Pancreas (tissue), 10 donors: ENCODE measurements around the gene RHBDD3. TPM values are rescaled to one million over a fixed set of nuclear protein-coding genes. Genes with fewer than 3 reads are reported as not detected.
A peak's percentile ranks its signal among the peaks of the same experiment; 100 is the strongest.

ENCODE experiments used
- ATAC-seq, 4 donors: fragments of 200-7000 bp; cut with Tn5 transposase; one replicate each; pipeline versions ENCODE4 v1.8.0 to v1.9.1; 2020; ENCODE audit warnings: mild to moderate bottlenecking in 4 of 4, moderate library complexity in 4 of 4
- DNase-seq, 6 donors: peaks; one replicate each; pipeline ENCODE4 v3.0.0-alpha.2; 2020
- FAIRE-seq: peaks from 2 replicates; lab custom pipeline; 2012; peaks lifted over from hg19 to GRCh38; lab: Jason Lieb, UNC
- H3K27ac ChIP-seq, 4 donors: fragments of 200-600 bp; sonication (generic); 1 replicate in 3 of 4; 2 replicates in 1 of 4; pipeline versions ENCODE4 v1.5.0 to v1.8.0; 2020
- H3K27me3 ChIP-seq, 4 donors: fragments of 200-600 bp; one replicate each; pipeline ENCODE4 v1.8.0; 2021
- H3K36me3 ChIP-seq, 3 donors: fragments of 200-600 bp; sonication (generic) in 1 of 3; one replicate each; pipeline versions ENCODE4 v1.5.0 to v1.8.0; 2020 to 2021
- H3K4me1 ChIP-seq, 3 donors: fragments of 200-600 bp; one replicate each; pipeline ENCODE4 v1.8.0; 2021
- H3K4me3 ChIP-seq, 4 donors: fragments of 200-600 bp; sonication (generic) in 2 of 4; one replicate each; pipeline versions ENCODE4 v1.5.0 to v1.8.0; 2020 to 2021
- H3K9me3 ChIP-seq, 4 donors: fragments of 200-600 bp; one replicate each; pipeline ENCODE4 v1.8.0; 2021
- CTCF ChIP-seq, 4 donors: fragments of 200-600 bp; sonication (generic) in 3 of 4; IDR thresholded peaks; one replicate each; pipeline versions ENCODE4 v1.5.0 to v1.8.0; 2021; ENCODE audit warnings: antibody characterized with exemption in 4 of 4
- WGBS, 2 donors: extraction: QIAGEN DNeasy Blood & Tissue Kit; methylation state at CpG; one replicate each; pipeline ENCODE4 v1.1.7; 2013; 5-methylcytosine and 5-hydroxymethylcytosine counted together
- intact Hi-C, 3 donors: fragments of 100-400 bp; cut with DNase I; formaldehyde crosslinking; loops; one replicate each; pipeline versions ENCODE4 v1.11.1 to v1.14.2; 2022
- polyA plus RNA-seq, 2 donors: library from polyadenylated mRNA; stranded (reverse); fragments of 200-250 nt; gene quantifications; one replicate each; pipeline ENCODE4 v1.2.3, GENCODE V29; 2013
- total RNA-seq, 6 donors: library from RNA; stranded (reverse); fragmentation: NEBNext Ultra II Directional in 4 of 6; extraction: Animal tissue kit (Norgen Biotek cat#: 25700) in 4 of 6; gene quantifications; one replicate each; pipeline versions ENCODE4 v1.2.1 to v1.2.4, GENCODE V29; 2021 to 2023
- donor health status: healthy with polysubstance abuse.
- donor health status: DM: no; HTN: no; CAD: no; lungs with moderate emphysema.
- donor health status: DM: no; HTN: no; CAD: no.
- donor health status: control.
- donor health status: control.
- donor health status: Bipolar disorder and iron deficiency.
- donor health status: DM: yes; HTN: yes; CAD: no.
- donor health status: DM: no; HTN: no; CAD: no.
- donor health status: DM: no; HTN: no; CAD: no.
- donor health status: DM: yes; HTN: yes; CAD: no.

The RHBDD3 gene
- total and polyA plus RNA-seq, 8 donors = 5.4 to 38.2 (median 10.1) TPM

- Histone ChIP-seq H3K4me3 (no peak overlapping the region), H3K36me3 (no peaks in the 10 kb centered on the region), H3K9me3 (no peaks in the 10 kb centered on the region), H3K4me1 (peaks cover 6 to 14% (median 10%) of the 10 kb centered on the region in 3 donors), H3K27me3 (no peaks in the 10 kb centered on the region), H3K27ac (no peak overlapping the region)
- no peak for DNase-seq
- ATAC-seq = peak in 1 of 4 donors; percentile 2
- WGBS, 2 donors = 80 to 81% methylated on average over 1 of the region's 1 CpG
- intact Hi-C loops = no loop called here
- TF ChIP-seq CTCF (IDR thresholded peaks at IDR 0.05) = no peak
- FAIRE-seq = no peak
Measured at GRCh38 chr22:29233277-29233877, 34.4 kb downstream of the RHBDD3 start.

- H3K36me3 ChIP-seq = no peaks in the 10 kb centered on the region
- DNase-seq (peak; percentile 81 to 95 (median 88)), ATAC-seq (peak; percentile 93 to 96 (median 94)), FAIRE-seq (no peak)
- H3K27me3 ChIP-seq = no peaks in the 10 kb centered on the region
- no peak overlapping the region for H3K4me3 ChIP-seq
- H3K27ac ChIP-seq = peak overlapping the region in 3 of 4 donors; percentile 42 to 66 (median 57)
- H3K9me3 ChIP-seq = no peaks in the 10 kb centered on the region
- no peak for TF ChIP-seq CTCF (IDR thresholded peaks at IDR 0.05)
- peaks cover 6 to 14% (median 10%) of the 10 kb centered on the region in 3 donors for H3K4me1 ChIP-seq
- WGBS, 2 donors = 31 to 33% methylated on average over 22 of the region's 22 CpGs
- intact Hi-C loops = no loop called here
Measured at GRCh38 chr22:29231971-29232959, 35.5 kb downstream of the RHBDD3 start.

- DNase-seq = no peak
- FAIRE-seq = no peak
- H3K27me3 ChIP-seq = no peaks in the 10 kb centered on the region
- WGBS, 2 donors = 92 to 96% methylated on average over 17 to 19 of the region's 19 CpGs
- no peaks in the 10 kb centered on the region for H3K9me3 ChIP-seq
- H3K27ac ChIP-seq = no peak overlapping the region
- no peak for ATAC-seq
- no peaks in the 10 kb centered on the region for H3K36me3 ChIP-seq
- peaks cover 6 to 14% (median 10%) of the 10 kb centered on the region in 3 donors for H3K4me1 ChIP-seq
- TF ChIP-seq CTCF (IDR thresholded peaks at IDR 0.05) = no peak
- intact Hi-C loops = no loop called here
- no peak overlapping the region for H3K4me3 ChIP-seq
Measured at GRCh38 chr22:29230972-29231875, 36.6 kb downstream of the RHBDD3 start.

GRCh38 chr22:29226351-29226981 lies 41.3 kb downstream of the RHBDD3 start:
- Histone ChIP-seq H3K27me3 (no peaks in the 10 kb centered on the region), H3K9me3 (no peaks in the 10 kb centered on the region), H3K27ac (no peak overlapping the region), H3K4me1 (peaks cover 0 to 4% (median 0%) of the 10 kb centered on the region in 3 donors), H3K4me3 (no peak overlapping the region), H3K36me3 (no peaks in the 10 kb centered on the region)
- WGBS, 2 donors = 89 to 95% methylated on average over 11 of the region's 11 CpGs
- TF ChIP-seq CTCF (IDR thresholded peaks at IDR 0.05) = no peak
- ATAC-seq = no peak
- DNase-seq = no peak
- FAIRE-seq = no peak
- intact Hi-C loops = no loop called here
